ENCODE results near the gene AIFM2. TPM values are rescaled to one million over a fixed set of nuclear protein-coding genes. Genes with fewer than 3 reads are reported as not detected.

The AIFM2 gene
- total RNA-seq, 3 donors from 2014 or later, result 14.3 to 42.1 (median 33.1) TPM

GRCh38 chr10:70074165-70074564, 58.5 kb downstream of the AIFM2 start:
- Histone ChIP-seq H3K27me3 (no peaks in the 10 kb centered on the region), H3K9me3 (no peaks in the 10 kb centered on the region), H3K4me1 (no peaks in the 10 kb centered on the region), H3K27ac (no peak overlapping the region), H3K4me3 (no peak overlapping the region), H3K36me3 (no peaks in the 10 kb centered on the region)
- intact Hi-C loops (cut with DNase I; ENCODE audit: low total_unique reads), result no loop called here
- TF ChIP-seq, protein P1, sequence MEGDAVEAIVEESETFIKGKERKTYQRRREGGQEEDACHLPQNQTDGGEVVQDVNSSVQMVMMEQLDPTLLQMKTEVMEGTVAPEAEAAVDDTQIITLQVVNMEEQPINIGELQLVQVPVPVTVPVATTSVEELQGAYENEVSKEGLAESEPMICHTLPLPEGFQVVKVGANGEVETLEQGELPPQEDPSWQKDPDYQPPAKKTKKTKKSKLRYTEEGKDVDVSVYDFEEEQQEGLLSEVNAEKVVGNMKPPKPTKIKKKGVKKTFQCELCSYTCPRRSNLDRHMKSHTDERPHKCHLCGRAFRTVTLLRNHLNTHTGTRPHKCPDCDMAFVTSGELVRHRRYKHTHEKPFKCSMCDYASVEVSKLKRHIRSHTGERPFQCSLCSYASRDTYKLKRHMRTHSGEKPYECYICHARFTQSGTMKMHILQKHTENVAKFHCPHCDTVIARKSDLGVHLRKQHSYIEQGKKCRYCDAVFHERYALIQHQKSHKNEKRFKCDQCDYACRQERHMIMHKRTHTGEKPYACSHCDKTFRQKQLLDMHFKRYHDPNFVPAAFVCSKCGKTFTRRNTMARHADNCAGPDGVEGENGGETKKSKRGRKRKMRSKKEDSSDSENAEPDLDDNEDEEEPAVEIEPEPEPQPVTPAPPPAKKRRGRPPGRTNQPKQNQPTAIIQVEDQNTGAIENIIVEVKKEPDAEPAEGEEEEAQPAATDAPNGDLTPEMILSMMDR (IDR thresholded peaks at IDR 0.05), result no peak
- TF ChIP-seq POLR2A (IDR thresholded peaks at IDR 0.05), result no peak
- TF ChIP-seq POLR2AphosphoS5 (IDR thresholded peaks at IDR 0.05), result no peak
- no peak for DNase-seq (ENCODE audit: low spot score in 2 of 2)

DNA sequence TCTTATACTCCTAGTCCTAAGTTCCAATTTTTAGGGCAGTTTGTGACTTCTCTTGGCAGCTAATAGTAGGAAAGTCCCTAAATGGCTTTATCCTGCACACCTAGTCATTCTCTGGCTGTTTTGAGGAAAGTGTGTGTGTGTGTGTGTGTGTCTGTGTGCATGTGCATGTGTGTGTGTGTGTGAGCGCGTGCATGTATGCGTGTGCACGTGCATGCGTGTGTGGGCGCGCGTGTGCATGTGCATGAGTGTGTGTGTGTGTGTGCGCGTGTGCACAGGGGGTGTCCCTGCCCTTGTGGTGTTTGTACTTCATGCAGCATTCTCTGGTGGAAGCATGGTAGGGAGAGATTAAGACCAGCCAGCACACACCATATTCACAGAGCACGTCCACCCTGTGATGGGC, 61.8 kb downstream of the AIFM2 start:
- H3K4me1 ChIP-seq, result no peaks in the 10 kb centered on the region
- TF ChIP-seq POLR2A (IDR thresholded peaks at IDR 0.05), result no peak
- TF ChIP-seq, protein P1 (IDR thresholded peaks at IDR 0.05), result no peak
- TF ChIP-seq POLR2AphosphoS5 (IDR thresholded peaks at IDR 0.05), result no peak
- DNase-seq (ENCODE audit: low spot score in 2 of 2), result no peak
- H3K36me3 ChIP-seq, result no peaks in the 10 kb centered on the region
- no peaks in the 10 kb centered on the region for H3K27me3 ChIP-seq
- intact Hi-C loops (cut with DNase I; ENCODE audit: low total_unique reads), result no loop called here
- no peak overlapping the region for H3K4me3 ChIP-seq
- H3K9me3 ChIP-seq, result no peaks in the 10 kb centered on the region
- H3K27ac ChIP-seq, result no peak overlapping the region

DNA sequence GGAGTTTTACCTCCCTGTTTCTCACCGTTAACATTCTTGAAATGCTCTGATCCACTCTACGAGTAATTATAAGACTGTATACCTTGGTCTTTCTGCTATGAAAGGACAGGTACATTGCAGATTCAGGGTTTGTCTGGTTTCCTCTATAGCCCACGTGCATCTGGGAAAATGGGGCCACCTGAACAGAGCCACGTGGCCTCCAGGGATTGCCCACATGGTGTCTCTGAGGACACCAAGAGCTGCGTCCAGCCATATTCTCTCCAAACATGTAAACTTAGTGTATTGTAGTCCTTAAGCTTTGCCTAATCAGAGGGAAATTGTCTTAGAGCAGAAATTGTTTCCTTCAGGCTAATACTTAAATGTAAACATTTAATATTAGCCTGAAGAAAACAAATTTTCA, 63.3 kb downstream of the AIFM2 start:
- no peaks in the 10 kb centered on the region for H3K36me3 ChIP-seq

DNA sequence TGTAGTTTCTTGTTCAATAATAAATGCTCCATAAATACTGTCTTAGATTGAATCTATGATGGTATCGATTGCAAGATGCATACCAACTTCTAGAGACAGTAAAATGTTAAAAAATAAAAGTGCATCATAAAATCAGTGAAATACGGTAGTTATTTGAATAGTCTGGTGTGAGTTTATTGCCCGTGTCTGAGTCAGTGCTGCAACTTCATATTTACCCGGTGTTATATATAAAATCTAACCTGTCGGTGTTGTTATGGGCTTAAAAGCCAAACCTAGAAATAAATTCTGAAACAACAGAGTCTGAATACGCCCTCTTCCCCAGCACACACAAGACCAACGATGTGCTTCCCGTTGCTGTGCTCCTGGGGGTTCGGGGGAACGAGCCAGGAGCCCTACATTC, 63.7 kb downstream of the AIFM2 start:
- intact Hi-C loops (cut with DNase I; ENCODE audit: low total_unique reads), result no loop called here
- no peaks in the 10 kb centered on the region for H3K4me1 ChIP-seq
- no peak for DNase-seq (ENCODE audit: low spot score in 2 of 2)
- H3K4me3 ChIP-seq, result no peak overlapping the region
- no peaks in the 10 kb centered on the region for H3K9me3 ChIP-seq
- H3K27me3 ChIP-seq, result no peaks in the 10 kb centered on the region
- no peaks in the 10 kb centered on the region for H3K36me3 ChIP-seq
- no peak overlapping the region for H3K27ac ChIP-seq
- no peak for TF ChIP-seq POLR2A (IDR thresholded peaks at IDR 0.05)

More for the DNA sequence above, 63.3 kb downstream of the AIFM2 start:
- TF ChIP-seq POLR2A (IDR thresholded peaks at IDR 0.05) (no peak), POLR2AphosphoS5 (IDR thresholded peaks at IDR 0.05) (no peak)
- TF ChIP-seq, protein P1 (IDR thresholded peaks at IDR 0.05), result no peak
- no peaks in the 10 kb centered on the region for H3K4me1 ChIP-seq
- intact Hi-C loops (cut with DNase I; ENCODE audit: low total_unique reads), result no loop called here
- DNase-seq (ENCODE audit: low spot score in 2 of 2), result no peak
- H3K9me3 ChIP-seq, result no peaks in the 10 kb centered on the region
- H3K27ac ChIP-seq, result no peak overlapping the region
- no peak overlapping the region for H3K4me3 ChIP-seq
- no peaks in the 10 kb centered on the region for H3K27me3 ChIP-seq

DNA sequence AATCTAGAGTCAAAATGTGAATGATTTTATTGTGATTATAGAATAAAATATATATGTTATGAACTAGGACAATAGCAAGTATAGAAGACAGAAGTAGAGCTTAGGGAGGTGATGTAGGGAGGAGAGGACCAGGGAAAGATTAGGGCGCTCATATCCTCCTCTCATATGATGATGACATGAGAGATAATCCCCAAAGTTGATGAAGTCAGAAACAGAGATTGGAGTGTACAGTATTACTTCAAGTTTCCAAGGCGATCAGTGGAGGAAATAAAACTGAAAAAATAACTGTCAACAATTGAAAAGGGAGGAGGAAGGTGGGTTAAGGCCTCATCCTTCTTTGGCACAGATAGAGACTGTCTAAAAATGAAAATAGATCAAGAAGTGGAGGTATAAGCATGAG, 65.0 kb downstream of the AIFM2 start:
- intact Hi-C loops (cut with DNase I; ENCODE audit: low total_unique reads), result no loop called here
- H3K36me3 ChIP-seq, result no peaks in the 10 kb centered on the region

More for the DNA sequence above, 65.0 kb downstream of the AIFM2 start:
- H3K4me1 ChIP-seq, result no peaks in the 10 kb centered on the region
- TF ChIP-seq, protein P1 (IDR thresholded peaks at IDR 0.05), result no peak
- no peak for TF ChIP-seq POLR2A (IDR thresholded peaks at IDR 0.05)
- no peak for TF ChIP-seq POLR2AphosphoS5 (IDR thresholded peaks at IDR 0.05)
- H3K9me3 ChIP-seq, result no peaks in the 10 kb centered on the region
- H3K27me3 ChIP-seq, result no peaks in the 10 kb centered on the region
- H3K4me3 ChIP-seq, result no peak overlapping the region
- no peak for DNase-seq (ENCODE audit: low spot score in 2 of 2)
- no peak overlapping the region for H3K27ac ChIP-seq
